GM12878 (cell line): Measurements from ENCODE around the gene SYS1. TPM values are rescaled to one million over a fixed set of nuclear protein-coding genes. Genes with fewer than 3 reads are reported as not detected.

ENCODE experiments used
- CHD1 ChIP-seq: IDR thresholded peaks from 2 replicates; pipeline ENCODE4 v1.6.1; 2012; ENCODE audit warnings: low read depth, low read length, improper control_type of control experiment
- CHD2 ChIP-seq: IDR thresholded peaks from 2 replicates; pipeline ENCODE4 v1.6.1; 2011; ENCODE audit warnings: low read depth, low read length, improper control_type of control experiment, borderline replicate concordance
- CTCF ChIP-seq, 3 experiments: IDR thresholded peaks in 2 of 3; conservative IDR thresholded peaks in 1 of 3; 2 replicates each; pipeline ENCODE4 v1.5.1; 2011; ENCODE audit warnings: low read depth in 3 of 3, low read length in 3 of 3, mild to moderate bottlenecking in 3 of 3, control low read depth in 2 of 3, moderate library complexity in 2 of 3, inconsistent platforms in 1 of 3, mixed read lengths in 1 of 3; ENCODE audit not compliant: control insufficient read depth in 2 of 3, insufficient read depth in 1 of 3; ENCODE audit errors: extremely low read depth in 1 of 3
- GATAD2B ChIP-seq: fragments of 450-650 bp; conservative IDR thresholded peaks from 2 replicates; pipeline ENCODE4 v1.6.1; 2017; ENCODE audit warnings: low read depth, mild to moderate bottlenecking, moderate library complexity
- HDAC6 ChIP-seq: fragments of 200-600 bp; sonication (generic); IDR thresholded peaks from one replicate; pipeline ENCODE4 v1.8.0; 2017; ENCODE audit warnings: antibody characterized with exemption; ENCODE audit not compliant: unreplicated experiment
- IKZF2 ChIP-seq, 2 experiments: fragments of 450-650 bp; IDR thresholded peaks; 2 replicates each; pipeline ENCODE4 v1.6.1; 2017; ENCODE audit warnings: mild to moderate bottlenecking in 2 of 2, moderate library complexity in 2 of 2
- MLLT1 ChIP-seq: fragments of 450-650 bp; IDR thresholded peaks from 2 replicates; pipeline ENCODE4 v1.6.1; 2016; ENCODE audit warnings: mild to moderate bottlenecking
- PAX8 ChIP-seq: fragments of 450-650 bp; IDR thresholded peaks from 2 replicates; pipeline ENCODE4 v1.6.1; 2017; ENCODE audit warnings: mild to moderate bottlenecking, moderate library complexity
- RFX5 ChIP-seq: IDR thresholded peaks from 2 replicates; pipeline ENCODE4 v1.6.1; 2011; ENCODE audit warnings: low read depth, low read length, improper control_type of control experiment
- ZBTB11 ChIP-seq: fragments of 450-650 bp; formaldehyde crosslinking; IDR thresholded peaks from 2 replicates; pipeline ENCODE4 v1.5.0; 2022; ENCODE audit warnings: mild to moderate bottlenecking, missing genetic modification characterization
- ZBTB4 ChIP-seq: fragments of 450-650 bp; formaldehyde crosslinking; IDR thresholded peaks from 2 replicates; pipeline ENCODE4 v1.4.0; 2022; ENCODE audit warnings: mild to moderate bottlenecking, moderate library complexity
- ZBTB40 ChIP-seq: fragments of 450-650 bp; IDR thresholded peaks from 2 replicates; pipeline ENCODE4 v1.6.1; 2016; ENCODE audit warnings: mild to moderate bottlenecking, moderate library complexity, borderline replicate concordance
- ZNF274 ChIP-seq: IDR thresholded peaks from one replicate; pipeline ENCODE4 v1.8.0; 2011; ENCODE audit not compliant: insufficient read length, insufficient read depth
- polyA plus RNA-seq, 11 experiments: library from polyadenylated mRNA; depleted of rRNA in 4 of 11; unstranded in 6 of 11; stranded (reverse) in 5 of 11; fragments of >200 nt; fragmentation: Nextera tagmentation in 4 of 11; fragmentation: Illumina TruSeq in 1 of 11; extraction: Ambion mirVana in 4 of 11; extraction: Trizol in 1 of 11; gene quantifications; 1 replicate in 1 of 11; 2 replicates in 10 of 11; pipeline versions ENCODE4 v1.2.1 to v1.2.3, GENCODE V29; 2011 to 2016; ENCODE audit warnings: inconsistent platforms in 2 of 11, missing spikeins in 2 of 11, low read depth in 1 of 11
- total RNA-seq, 4 experiments: library from RNA; depleted of rRNA in 3 of 4; stranded (reverse); fragments of >200 nt in 3 of 4; fragmentation: Illumina TruSeq in 1 of 4; extraction: Trizol in 1 of 4; gene quantifications; 2 replicates each; pipeline versions ENCODE4 v1.2.1 to v1.2.3, GENCODE V29; 2013 to 2021

The SYS1 gene
- total and polyA plus RNA-seq, 10 of the 15 experiments (the other 5 are each of a cell fraction or from before 2014, with no cell fraction given) = 5.1 to 22.6 (median 9.3) TPM

GRCh38 chr20:45362804-45363610, at the start of gene SYS1 (continued):
- TF ChIP-seq PAX8 (no peak), ZBTB40 (peak; percentile 86), CTCF (IDR thresholded peaks at IDR 0.05 in 2 of 3, conservative IDR thresholded peaks at IDR 0.05 in 1 of 3; ENCODE audit: control insufficient read depth in 2 of 3, extremely low read depth in 1 of 3, insufficient read depth in 1 of 3, low read depth in 3 of 3, low read length in 3 of 3) (peak; percentile 85 to 99 (median 87); a peak in 5 of 6 replicates), CHD2 (no peak; the same call in 1 of the 2 replicates), ZNF274 (no peak), HDAC6 (no peak), IKZF2 (IDR thresholded peaks at IDR 0.05) (peak; percentile 76 to 78; a peak in 3 of 4 replicates), MLLT1 (0 out of 2 replicates have a peak, but pooled peaks have one; percentile 38), ZBTB4 (no peak), ZBTB11 (CRISPR knock-in tag) (no peak), RFX5 (no peak), GATAD2B (peak; percentile 82; the same call in 1 of the 2 replicates), CHD1 (peak; percentile 95)
